CD14-positive monocyte (primary cell): ENCODE measurements around the gene DDAH1. TPM values are rescaled to one million over a fixed set of nuclear protein-coding genes. Genes with fewer than 3 reads are reported as not detected.

Experiments
- DNase-seq, 3 donors: peaks; one replicate each; pipeline ENCODE4 v3.0.0-alpha.2; 2011 to 2022
- H2AFZ ChIP-seq: 2 replicates; pipeline ENCODE4 v1.6.0; 2012; ENCODE audit warnings: mild to moderate bottlenecking, low read depth, low read length, inconsistent platforms; ENCODE audit not compliant: insufficient read depth, poor library complexity, severe bottlenecking
- H3K27ac ChIP-seq, 2 donors: 1 replicate in 1 of 2; 2 replicates in 1 of 2; pipeline ENCODE4 v1.5.1; 2012 to 2013; ENCODE audit warnings: low read length in 2 of 2, control low read depth in 1 of 2, inconsistent platforms in 1 of 2, low read depth in 1 of 2, mild to moderate bottlenecking in 1 of 2
- H3K27me3 ChIP-seq, 2 donors: one replicate each; pipeline versions ENCODE4 v1.6.0 to v1.6.1; 2011 to 2013; ENCODE audit warnings: low read length in 2 of 2; ENCODE audit not compliant: control insufficient read depth in 2 of 2, insufficient read depth in 2 of 2
- H3K36me3 ChIP-seq, 2 donors: replicated peaks in 1 of 2; 1 replicate in 1 of 2; 2 replicates in 1 of 2; pipeline versions ENCODE4 v1.5.1 to v1.6.1; 2012 to 2013; ENCODE audit warnings: low read length in 2 of 2, control low read depth in 1 of 2, inconsistent platforms in 1 of 2, mild to moderate bottlenecking in 1 of 2; ENCODE audit not compliant: insufficient read depth in 2 of 2, control insufficient read depth in 1 of 2
- H3K4me1 ChIP-seq, 2 donors: 1 replicate in 1 of 2; 2 replicates in 1 of 2; pipeline versions ENCODE4 v1.5.1 to v1.6.1; 2012 to 2013; ENCODE audit warnings: low read length in 2 of 2, control low read depth in 1 of 2, inconsistent platforms in 1 of 2, mild to moderate bottlenecking in 1 of 2, moderate library complexity in 1 of 2; ENCODE audit not compliant: insufficient read depth in 2 of 2, control insufficient read depth in 1 of 2
- H3K4me2 ChIP-seq: replicated peaks from 2 replicates; pipeline ENCODE3; 2012; ENCODE audit warnings: low read length, moderate library complexity, mild to moderate bottlenecking; ENCODE audit not compliant: poor library complexity, severe bottlenecking; ENCODE audit errors: extremely low read depth
- H3K4me3 ChIP-seq, 3 experiments: fragments of 200-600 bp in 1 of 3; sonication (generic) in 1 of 3; replicated peaks in 1 of 3; 1 replicate in 2 of 3; 2 replicates in 1 of 3; pipeline ENCODE4 v1.5.1; 2011 to 2013; ENCODE audit warnings: low read length in 3 of 3, mild to moderate bottlenecking in 3 of 3, control low read depth in 2 of 3, low read depth in 2 of 3, inconsistent platforms in 1 of 3, moderate library complexity in 1 of 3
- H3K79me2 ChIP-seq: 2 replicates; pipeline ENCODE4 v1.6.0; 2012; ENCODE audit warnings: mild to moderate bottlenecking, control low read depth, inconsistent platforms, low read length, moderate library complexity; ENCODE audit not compliant: insufficient read depth
- H3K9ac ChIP-seq: 2 replicates; pipeline ENCODE4 v1.6.0; 2017; ENCODE audit warnings: low read length, mild to moderate bottlenecking; ENCODE audit not compliant: insufficient read depth, poor library complexity, severe bottlenecking
- H3K9me3 ChIP-seq, 2 donors: replicated peaks in 1 of 2; 1 replicate in 1 of 2; 2 replicates in 1 of 2; pipeline versions ENCODE4 v1.5.1 to v1.6.1; 2012 to 2013; ENCODE audit warnings: low read length in 2 of 2, control low read depth in 1 of 2; ENCODE audit not compliant: control insufficient read depth in 1 of 2, insufficient read depth in 1 of 2
- H4K20me1 ChIP-seq: 2 replicates; pipeline ENCODE4 v1.6.0; 2012; ENCODE audit warnings: mild to moderate bottlenecking, low read length, control low read depth, moderate library complexity; ENCODE audit not compliant: insufficient read depth
- H3K27ac Mint-ChIP-seq, 7 donors: one replicate each; pipeline ENCODE4 v1.8.0; 2020; ENCODE audit warnings: mild to moderate bottlenecking in 7 of 7, mixed read lengths in 7 of 7, moderate library complexity in 6 of 7, inconsistent platforms in 2 of 7
- H3K27me3 Mint-ChIP-seq, 3 donors: one replicate each; pipeline ENCODE4 v1.8.0; 2021 to 2022; ENCODE audit warnings: low read depth in 3 of 3, mild to moderate bottlenecking in 3 of 3, mixed read lengths in 3 of 3, moderate library complexity in 3 of 3, inconsistent platforms in 1 of 3
- H3K36me3 Mint-ChIP-seq, 2 donors: one replicate each; pipeline ENCODE4 v1.8.0; 2020; ENCODE audit warnings: mixed read lengths in 2 of 2, inconsistent platforms in 1 of 2, mild to moderate bottlenecking in 1 of 2
- H3K4me1 Mint-ChIP-seq: one replicate; pipeline ENCODE4 v1.8.0; 2020; ENCODE audit warnings: mild to moderate bottlenecking, mixed read lengths
- H3K4me3 Mint-ChIP-seq, 2 donors: one replicate each; pipeline ENCODE4 v1.8.0; 2020; ENCODE audit warnings: mild to moderate bottlenecking in 2 of 2, mixed read lengths in 2 of 2, moderate library complexity in 1 of 2
- H3K9me3 Mint-ChIP-seq, 7 donors: one replicate each; pipeline ENCODE4 v1.8.0; 2020 to 2022; ENCODE audit warnings: mixed read lengths in 7 of 7, mild to moderate bottlenecking in 6 of 7, moderate library complexity in 6 of 7, inconsistent platforms in 2 of 7
- CTCF ChIP-seq: fragments of 200-600 bp; IDR thresholded peaks from one replicate; pipeline ENCODE4 v1.8.0; 2022; ENCODE audit warnings: antibody characterized with exemption, mild to moderate bottlenecking
- WGBS: methylation state at CpG from one replicate; pipeline ENCODE4 v1.1.5; 2013; ENCODE audit warnings: missing lambda C conversion rate; ENCODE audit not compliant: insufficient coverage; 5-methylcytosine and 5-hydroxymethylcytosine counted together
- intact Hi-C, 2 donors: fragments of 100-400 bp; cut with micrococcal nuclease; formaldehyde crosslinking; loops; one replicate each; pipeline versions ENCODE4 v1.15.0 to v1.15.1; 2023
- polyA plus RNA-seq, 3 donors: library from polyadenylated mRNA; depleted of rRNA in 1 of 3; unstranded in 2 of 3; stranded (reverse) in 1 of 3; fragments of 300-500 nt in 2 of 3; fragments of >200 nt in 1 of 3; fragmentation: Illumina TruSeq in 2 of 3; gene quantifications; 1 replicate in 2 of 3; 2 replicates in 1 of 3; pipeline ENCODE4 v1.2.3, GENCODE V29; 2012 to 2021

DDAH1 gene
- polyA plus RNA-seq, 3 donors, result not detected

DNA sequence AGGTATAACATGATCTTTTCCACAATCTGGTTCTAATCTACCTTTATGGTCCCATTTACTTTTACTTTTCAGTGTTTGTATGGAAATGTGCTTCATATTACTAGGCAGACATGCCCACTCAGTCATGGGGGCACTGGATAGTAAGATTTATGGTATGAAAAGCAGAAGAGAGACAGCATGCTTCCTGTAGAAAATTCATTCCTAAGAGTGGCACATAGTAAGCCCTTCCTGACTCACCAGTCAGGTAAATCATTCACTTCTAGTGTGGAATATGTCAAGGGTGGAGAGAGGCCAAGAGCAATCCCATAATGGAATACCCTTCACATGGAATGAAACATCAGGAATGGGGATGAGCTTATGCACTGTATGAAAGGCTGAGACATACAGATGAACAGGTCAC, 139.0 kb downstream of the DDAH1 start:
- intact Hi-C loops, result no loop called here
- Histone ChIP-seq H3K9me3 (no peaks in the 10 kb centered on the region), H3K4me2 (no peak overlapping the region), H3K4me1 (no peaks in the 10 kb centered on the region), H2AFZ (no peak overlapping the region), H3K27me3 (peaks cover 16 to 17% of the 10 kb centered on the region in 2 donors), H3K4me3 (no peak overlapping the region), H3K36me3 (no peaks in the 10 kb centered on the region), H3K79me2 (no peaks in the 10 kb centered on the region), H4K20me1 (no peaks in the 10 kb centered on the region), H3K9ac (no peak overlapping the region), H3K27ac (no peak overlapping the region)
- peaks cover 14 to 29% (median 15%) of the 10 kb centered on the region in 3 donors for H3K27me3 Mint-ChIP-seq
- no peak overlapping the region for H3K4me3 Mint-ChIP-seq
- no peaks in the 10 kb centered on the region for H3K4me1 Mint-ChIP-seq
- no peak overlapping the region for H3K27ac Mint-ChIP-seq
- no peaks in the 10 kb centered on the region for H3K9me3 Mint-ChIP-seq
- no peak for TF ChIP-seq CTCF
- no peak for DNase-seq
- H3K36me3 Mint-ChIP-seq, result no peaks in the 10 kb centered on the region

DNA sequence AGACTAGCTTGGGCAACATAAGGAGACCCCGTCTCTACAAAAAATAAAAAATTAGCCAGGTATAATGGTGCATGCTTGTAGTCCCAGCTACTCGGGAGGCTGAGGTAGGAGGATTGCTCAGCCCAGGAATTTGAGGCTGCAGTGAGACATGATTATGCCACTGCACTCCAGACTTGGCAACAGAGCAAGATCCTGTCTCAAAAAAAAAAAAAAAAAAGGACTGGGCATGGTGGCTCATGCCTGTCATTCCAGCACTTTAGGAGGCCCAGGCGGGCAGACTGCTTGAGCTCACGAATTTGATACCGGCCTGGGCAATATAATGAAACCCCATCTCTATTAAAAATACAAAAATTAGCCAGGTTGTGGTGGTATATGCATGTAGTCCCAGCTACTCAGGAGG, 141.2 kb downstream of the DDAH1 start:
- Mint-ChIP-seq H3K9me3 (no peaks in the 10 kb centered on the region), H3K4me3 (no peak overlapping the region)
- WGBS, result no CpG with 5 or more reads among the region's 5 CpGs

More for the DNA sequence above, 141.2 kb downstream of the DDAH1 start:
- no peaks in the 10 kb centered on the region for H3K4me1 Mint-ChIP-seq
- Histone ChIP-seq H4K20me1 (no peaks in the 10 kb centered on the region), H3K27me3 (peaks cover 3 to 11% of the 10 kb centered on the region in 2 donors), H3K4me2 (no peak overlapping the region), H3K4me3 (no peak overlapping the region), H3K79me2 (no peaks in the 10 kb centered on the region), H3K9me3 (no peaks in the 10 kb centered on the region), H2AFZ (no peak overlapping the region), H3K36me3 (no peaks in the 10 kb centered on the region), H3K9ac (no peak overlapping the region), H3K4me1 (no peaks in the 10 kb centered on the region), H3K27ac (no peak overlapping the region)
- peaks cover 6 to 31% (median 14%) of the 10 kb centered on the region in 3 donors for H3K27me3 Mint-ChIP-seq
- no peak for TF ChIP-seq CTCF
- intact Hi-C loops, result no loop called here
- DNase-seq, result no peak
- no peaks in the 10 kb centered on the region for H3K36me3 Mint-ChIP-seq
- no peak overlapping the region for H3K27ac Mint-ChIP-seq
